ENCODE results near the gene ARPIN. TPM values are rescaled to one million over a fixed set of nuclear protein-coding genes. Genes with fewer than 3 reads are reported as not detected.

ARPIN gene
- 7.4 and 8.6 TPM in 2 replicates for total RNA-seq

GRCh38 chr15:89912674-89913396 is at the start of gene ARPIN:
TSS of gene ARPIN (minus strand) at chr15:89912952. CDS start at chr15:89912835, 117 bp downstream.

GRCh38 chr15:89893696-89894447 is 18.9 kb downstream of the ARPIN start, which contains the start of gene AP3S2:
TSS of gene AP3S2 (minus strand) at chr15:89893994. CDS start at chr15:89893949, 45 bp downstream.

Other genes starting within 250 kb of the ARPIN start
- 0.18 and 0.30 TPM in 2 replicates for gene PLIN1, start 233.6 kb downstream of the ARPIN start, total RNA-seq
- 5.8 and 8.0 TPM in 2 replicates for gene PEX11A, start 222.2 kb downstream of the ARPIN start, total RNA-seq
- under 0.01 TPM in 1 of 2 replicates, not detected in the other for gene WDR93, start 222.1 kb downstream of the ARPIN start, total RNA-seq
- under 0.01 and 0.09 TPM in 2 replicates for gene MESP1, start 161.7 kb downstream of the ARPIN start, total RNA-seq
- gene MESP2, start 136.6 kb downstream of the ARPIN start, total RNA-seq: 0.09 and 0.30 TPM in 2 replicates
- gene ANPEP, start 98.1 kb downstream of the ARPIN start, total RNA-seq: 30.0 and 200 TPM in 2 replicates
- 86.1 and 121 TPM in 2 replicates for gene AP3S2, start 19.0 kb downstream of the ARPIN start, total RNA-seq
- 7.4 and 13.7 TPM in 2 replicates for gene ZNF710, start 88.4 kb upstream of the ARPIN start, total RNA-seq
- 102 and 108 TPM in 2 replicates for gene IDH2, start 189.5 kb upstream of the ARPIN start, total RNA-seq